Measurements from ENCODE around the gene KHNYN. TPM values are rescaled to one million over a fixed set of nuclear protein-coding genes. Genes with fewer than 3 reads are reported as not detected.

KHNYN gene
- total and polyA plus RNA-seq, 2 experiments from 2014 or later: 2.7 to 28.1 TPM

DNA sequence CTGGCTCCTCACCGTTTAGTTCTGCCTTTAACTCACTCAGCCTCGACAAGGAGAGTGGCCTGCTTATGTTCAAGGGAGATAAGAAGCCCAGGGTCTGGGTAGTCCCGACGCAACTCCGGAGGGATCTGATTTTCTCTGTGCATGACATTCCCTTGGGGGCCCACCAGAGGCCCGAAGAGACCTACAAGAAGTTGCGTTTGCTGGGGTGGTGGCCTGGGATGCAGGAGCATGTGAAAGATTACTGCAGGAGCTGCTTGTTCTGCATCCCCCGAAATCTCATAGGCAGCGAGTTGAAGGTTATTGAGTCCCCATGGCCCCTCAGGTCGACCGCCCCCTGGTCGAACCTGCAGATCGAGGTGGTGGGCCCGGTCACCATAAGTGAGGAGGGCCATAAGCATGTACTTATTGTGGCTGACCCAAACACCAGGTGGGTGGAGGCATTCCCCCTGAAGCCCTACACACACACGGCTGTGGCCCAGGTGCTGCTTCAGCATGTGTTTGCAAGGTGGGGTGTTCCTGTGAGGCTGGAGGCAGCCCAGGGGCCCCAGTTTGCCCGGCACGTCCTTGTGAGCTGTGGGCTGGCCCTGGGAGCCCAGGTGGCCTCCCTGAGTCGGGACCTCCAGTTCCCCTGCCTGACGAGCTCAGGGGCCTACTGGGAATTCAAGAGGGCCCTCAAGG, 13.4 kb upstream of the KHNYN start (continued):
- TF ChIP-seq, protein P1, sequence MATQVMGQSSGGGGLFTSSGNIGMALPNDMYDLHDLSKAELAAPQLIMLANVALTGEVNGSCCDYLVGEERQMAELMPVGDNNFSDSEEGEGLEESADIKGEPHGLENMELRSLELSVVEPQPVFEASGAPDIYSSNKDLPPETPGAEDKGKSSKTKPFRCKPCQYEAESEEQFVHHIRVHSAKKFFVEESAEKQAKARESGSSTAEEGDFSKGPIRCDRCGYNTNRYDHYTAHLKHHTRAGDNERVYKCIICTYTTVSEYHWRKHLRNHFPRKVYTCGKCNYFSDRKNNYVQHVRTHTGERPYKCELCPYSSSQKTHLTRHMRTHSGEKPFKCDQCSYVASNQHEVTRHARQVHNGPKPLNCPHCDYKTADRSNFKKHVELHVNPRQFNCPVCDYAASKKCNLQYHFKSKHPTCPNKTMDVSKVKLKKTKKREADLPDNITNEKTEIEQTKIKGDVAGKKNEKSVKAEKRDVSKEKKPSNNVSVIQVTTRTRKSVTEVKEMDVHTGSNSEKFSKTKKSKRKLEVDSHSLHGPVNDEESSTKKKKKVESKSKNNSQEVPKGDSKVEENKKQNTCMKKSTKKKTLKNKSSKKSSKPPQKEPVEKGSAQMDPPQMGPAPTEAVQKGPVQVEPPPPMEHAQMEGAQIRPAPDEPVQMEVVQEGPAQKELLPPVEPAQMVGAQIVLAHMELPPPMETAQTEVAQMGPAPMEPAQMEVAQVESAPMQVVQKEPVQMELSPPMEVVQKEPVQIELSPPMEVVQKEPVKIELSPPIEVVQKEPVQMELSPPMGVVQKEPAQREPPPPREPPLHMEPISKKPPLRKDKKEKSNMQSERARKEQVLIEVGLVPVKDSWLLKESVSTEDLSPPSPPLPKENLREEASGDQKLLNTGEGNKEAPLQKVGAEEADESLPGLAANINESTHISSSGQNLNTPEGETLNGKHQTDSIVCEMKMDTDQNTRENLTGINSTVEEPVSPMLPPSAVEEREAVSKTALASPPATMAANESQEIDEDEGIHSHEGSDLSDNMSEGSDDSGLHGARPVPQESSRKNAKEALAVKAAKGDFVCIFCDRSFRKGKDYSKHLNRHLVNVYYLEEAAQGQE (IDR thresholded peaks at IDR 0.05; ENCODE audit: unreplicated experiment): no peak
- TF ChIP-seq, protein P2, sequence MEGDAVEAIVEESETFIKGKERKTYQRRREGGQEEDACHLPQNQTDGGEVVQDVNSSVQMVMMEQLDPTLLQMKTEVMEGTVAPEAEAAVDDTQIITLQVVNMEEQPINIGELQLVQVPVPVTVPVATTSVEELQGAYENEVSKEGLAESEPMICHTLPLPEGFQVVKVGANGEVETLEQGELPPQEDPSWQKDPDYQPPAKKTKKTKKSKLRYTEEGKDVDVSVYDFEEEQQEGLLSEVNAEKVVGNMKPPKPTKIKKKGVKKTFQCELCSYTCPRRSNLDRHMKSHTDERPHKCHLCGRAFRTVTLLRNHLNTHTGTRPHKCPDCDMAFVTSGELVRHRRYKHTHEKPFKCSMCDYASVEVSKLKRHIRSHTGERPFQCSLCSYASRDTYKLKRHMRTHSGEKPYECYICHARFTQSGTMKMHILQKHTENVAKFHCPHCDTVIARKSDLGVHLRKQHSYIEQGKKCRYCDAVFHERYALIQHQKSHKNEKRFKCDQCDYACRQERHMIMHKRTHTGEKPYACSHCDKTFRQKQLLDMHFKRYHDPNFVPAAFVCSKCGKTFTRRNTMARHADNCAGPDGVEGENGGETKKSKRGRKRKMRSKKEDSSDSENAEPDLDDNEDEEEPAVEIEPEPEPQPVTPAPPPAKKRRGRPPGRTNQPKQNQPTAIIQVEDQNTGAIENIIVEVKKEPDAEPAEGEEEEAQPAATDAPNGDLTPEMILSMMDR (conservative IDR thresholded peaks at IDR 0.05; ENCODE audit: low read depth in 2 of 2): no peak
- TF ChIP-seq JUNB (IDR thresholded peaks at IDR 0.05; ENCODE audit: unreplicated experiment): no peak
- TF ChIP-seq EZH2phosphoT487 (IDR thresholded peaks at IDR 0.05; ENCODE audit: unreplicated experiment): no peak
- no peak for TF ChIP-seq NANOG (IDR thresholded peaks at IDR 0.05; ENCODE audit: borderline replicate concordance)

DNA sequence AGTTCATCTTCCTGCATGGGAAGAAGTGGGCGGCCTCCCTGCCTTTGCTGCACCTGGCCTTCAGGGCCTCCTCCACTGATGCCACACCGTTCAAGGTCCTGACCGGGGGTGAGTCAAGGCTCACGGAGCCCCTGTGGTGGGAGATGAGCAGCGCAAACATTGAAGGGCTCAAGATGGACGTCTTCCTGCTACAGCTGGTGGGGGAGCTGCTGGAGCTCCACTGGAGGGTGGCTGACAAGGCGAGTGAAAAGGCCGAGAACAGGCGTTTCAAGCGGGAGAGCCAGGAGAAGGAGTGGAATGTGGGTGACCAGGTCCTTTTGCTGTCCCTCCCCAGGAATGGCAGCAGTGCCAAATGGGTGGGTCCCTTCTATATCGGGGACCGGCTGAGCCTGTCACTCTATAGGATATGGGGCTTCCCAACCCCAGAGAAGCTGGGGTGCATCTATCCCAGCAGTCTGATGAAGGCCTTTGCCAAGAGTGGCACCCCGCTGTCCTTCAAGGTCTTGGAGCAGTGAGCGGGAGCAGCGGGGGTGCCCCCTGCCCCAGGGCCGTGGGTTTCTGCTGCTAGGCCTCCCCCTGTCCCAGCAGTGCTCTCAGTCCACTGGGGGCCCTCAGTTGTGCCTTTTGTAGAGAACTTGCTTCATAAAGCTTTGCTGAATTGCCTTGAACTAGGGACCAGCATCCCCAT, 12.7 kb upstream of the KHNYN start:
- H3K27ac ChIP-seq (ENCODE audit: low read depth): no peak overlapping the region
- H3K9me2 ChIP-seq (ENCODE audit: insufficient read depth): no peaks in the 10 kb centered on the region
- no peak overlapping the region for H2AFZ ChIP-seq
- Mint-ChIP-seq H3K9me3 (peaks cover 2% of the 10 kb centered on the region; the same call in 1 of the 3 replicates), H3K4me1 (peaks cover 2% of the 10 kb centered on the region; the same call in 1 of the 3 replicates), H3K27ac (no peak overlapping the region), H3K36me3 (ENCODE audit: low read depth) (peaks cover 5% of the 10 kb centered on the region; the same call in 1 of the 3 replicates), H3K27me3 (ENCODE audit: insufficient read depth, low read depth, poor library complexity) (peaks cover 9% of the 10 kb centered on the region), H3K4me3 (no peak overlapping the region)
- ATAC-seq (no peak; the same call in 2 of the 3 replicates), DNase-seq (ENCODE audit: low spot score) (peak; percentile 12)
- H3K27me3 ChIP-seq (ENCODE audit: insufficient read depth): peaks cover 15% of the 10 kb centered on the region
- H3K4me1 ChIP-seq (ENCODE audit: insufficient read depth): no peaks in the 10 kb centered on the region
- no peaks in the 10 kb centered on the region for H4K20me1 ChIP-seq (replicated peaks; ENCODE audit: insufficient read depth)
- H3K79me2 ChIP-seq (replicated peaks; ENCODE audit: insufficient read depth): no peaks in the 10 kb centered on the region
- no peak overlapping the region for H3K4me2 ChIP-seq
- TF ChIP-seq, protein P3, sequence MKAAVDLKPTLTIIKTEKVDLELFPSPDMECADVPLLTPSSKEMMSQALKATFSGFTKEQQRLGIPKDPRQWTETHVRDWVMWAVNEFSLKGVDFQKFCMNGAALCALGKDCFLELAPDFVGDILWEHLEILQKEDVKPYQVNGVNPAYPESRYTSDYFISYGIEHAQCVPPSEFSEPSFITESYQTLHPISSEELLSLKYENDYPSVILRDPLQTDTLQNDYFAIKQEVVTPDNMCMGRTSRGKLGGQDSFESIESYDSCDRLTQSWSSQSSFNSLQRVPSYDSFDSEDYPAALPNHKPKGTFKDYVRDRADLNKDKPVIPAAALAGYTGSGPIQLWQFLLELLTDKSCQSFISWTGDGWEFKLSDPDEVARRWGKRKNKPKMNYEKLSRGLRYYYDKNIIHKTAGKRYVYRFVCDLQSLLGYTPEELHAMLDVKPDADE (IDR thresholded peaks at IDR 0.05): no peak
- TF ChIP-seq CREB1 (CRISPR knock-in tag; IDR thresholded peaks at IDR 0.05; ENCODE audit: low read depth) (no peak), ZNF114 (CRISPR knock-in tag; IDR thresholded peaks at IDR 0.05) (no peak), POLR2AphosphoS5 (IDR thresholded peaks at IDR 0.05; ENCODE audit: low read depth) (no peak), ZNF331 (CRISPR knock-in tag; IDR thresholded peaks at IDR 0.05; ENCODE audit: low read depth) (no peak), JUNB (IDR thresholded peaks at IDR 0.05; ENCODE audit: unreplicated experiment) (no peak), STAT1 (IDR thresholded peaks at IDR 0.05; ENCODE audit: unreplicated experiment) (no peak), EZH2phosphoT487 (IDR thresholded peaks at IDR 0.05; ENCODE audit: unreplicated experiment) (no peak)
- TF ChIP-seq, protein P2 (conservative IDR thresholded peaks at IDR 0.05; ENCODE audit: low read depth in 2 of 2): no peak
- TF ChIP-seq, protein P1 (IDR thresholded peaks at IDR 0.05; ENCODE audit: unreplicated experiment): no peak
- H3K4me3 ChIP-seq: no peak overlapping the region
- H3K36me3 ChIP-seq (ENCODE audit: insufficient read depth): no peaks in the 10 kb centered on the region
- H3F3A ChIP-seq (replicated peaks; ENCODE audit: low read depth): no peaks in the 10 kb centered on the region
